OCI-LY3 (cell line): Measurements from ENCODE around the gene SLC8A1.

Source experiments
- CTCF ChIP-seq: fragments of 200-600, 300-600 bp; sonication (generic); IDR thresholded peaks from 2 replicates; pipeline ENCODE4 v1.5.1; 2014; ENCODE audit warnings: antibody characterized with exemption, low read length, low read depth
- EZH2phosphoT487 ChIP-seq: fragments of 200-600 bp; shearing (Covaris generic); IDR thresholded peaks from 2 replicates; pipeline ENCODE4 v1.6.1; 2018; ENCODE audit warnings: antibody characterized with exemption, mixed run types, low read depth

- TF ChIP-seq CTCF (no peak), EZH2phosphoT487 (no peak)
Measured at GRCh38 chr2:40284797-40285196, 167.1 kb downstream of the SLC8A1 start.
